ENCODE data around the gene PLEKHH3.
A peak's percentile ranks its signal among the peaks of the same experiment; 100 is the strongest.

The PLEKHH3 gene

DNA sequence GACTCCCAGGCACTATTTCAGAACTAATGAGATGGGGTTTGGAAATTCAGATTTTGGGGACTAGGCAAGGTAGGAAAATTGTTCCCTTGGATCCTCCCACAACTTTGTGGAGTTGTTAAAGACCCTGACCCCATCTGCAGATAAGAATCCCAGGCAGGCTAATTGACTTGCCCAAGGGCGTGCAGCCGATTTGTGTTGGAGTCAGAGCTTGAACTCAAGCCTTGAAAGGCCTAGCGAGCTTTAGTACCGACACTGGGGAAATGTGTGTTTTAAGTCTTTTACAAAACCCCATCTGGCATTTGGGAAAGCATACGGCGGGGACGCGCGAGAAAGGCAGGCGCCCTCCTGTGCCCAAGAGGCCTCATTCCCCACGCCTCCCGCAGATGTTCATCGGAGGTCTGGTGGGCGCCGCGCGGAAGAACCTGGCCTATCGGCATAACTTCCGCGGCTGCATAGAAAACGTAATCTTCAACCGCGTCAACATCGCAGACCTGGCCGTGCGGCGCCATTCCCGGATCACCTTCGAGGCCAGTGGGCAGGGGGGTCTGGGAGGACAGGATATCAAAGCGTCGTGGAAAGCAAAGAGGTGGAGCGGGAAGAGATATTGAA lies 9.8 kb upstream of the PLEKHH3 start:
- no peak for DNase-seq

DNA sequence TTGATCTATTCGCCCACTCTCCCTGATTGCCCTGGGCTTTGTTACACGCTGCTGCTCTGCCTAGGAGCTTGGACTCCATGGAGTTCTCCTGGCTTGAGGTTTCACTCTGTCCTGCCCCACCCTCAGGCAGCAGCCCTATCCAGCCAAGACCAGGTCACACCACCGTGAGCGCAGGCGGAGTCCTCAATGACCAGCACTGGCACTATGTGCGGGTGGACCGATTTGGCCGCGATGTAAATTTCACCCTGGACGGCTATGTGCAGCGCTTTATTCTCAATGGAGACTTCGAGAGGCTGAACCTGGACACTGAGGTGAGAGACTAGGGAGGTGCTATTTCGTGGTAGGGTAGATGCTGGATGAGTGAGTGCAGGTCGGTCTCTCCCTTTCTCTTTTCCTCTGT lies 9.0 kb upstream of the PLEKHH3 start:
- no peak for DNase-seq

DNA sequence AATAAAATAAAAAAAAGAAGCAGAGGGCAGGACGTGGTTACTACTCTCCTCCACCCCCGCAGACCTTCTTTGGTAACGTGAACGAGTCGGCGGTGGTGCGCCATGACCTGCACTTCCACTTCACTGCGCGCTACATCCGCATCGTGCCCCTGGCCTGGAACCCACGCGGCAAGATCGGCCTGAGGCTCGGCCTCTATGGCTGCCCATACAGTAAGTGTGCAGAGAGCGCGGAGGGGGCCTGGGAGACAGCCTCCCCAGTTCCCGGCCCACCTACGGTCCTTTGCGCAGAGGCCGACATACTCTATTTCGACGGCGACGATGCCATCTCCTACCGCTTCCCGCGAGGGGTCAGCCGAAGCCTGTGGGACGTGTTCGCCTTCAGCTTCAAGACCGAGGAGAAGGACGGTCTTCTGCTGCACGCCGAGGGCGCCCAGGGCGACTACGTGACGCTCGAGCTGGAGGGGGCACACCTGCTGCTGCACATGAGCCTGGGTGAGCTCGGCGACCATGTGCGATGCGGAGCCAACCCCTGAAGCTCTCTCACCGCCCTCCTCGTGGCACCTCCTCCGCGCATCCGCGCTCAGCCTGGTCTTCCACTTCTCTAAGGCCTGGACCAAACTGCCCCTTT lies 8.2 kb upstream of the PLEKHH3 start:
- no peak for DNase-seq

DNA sequence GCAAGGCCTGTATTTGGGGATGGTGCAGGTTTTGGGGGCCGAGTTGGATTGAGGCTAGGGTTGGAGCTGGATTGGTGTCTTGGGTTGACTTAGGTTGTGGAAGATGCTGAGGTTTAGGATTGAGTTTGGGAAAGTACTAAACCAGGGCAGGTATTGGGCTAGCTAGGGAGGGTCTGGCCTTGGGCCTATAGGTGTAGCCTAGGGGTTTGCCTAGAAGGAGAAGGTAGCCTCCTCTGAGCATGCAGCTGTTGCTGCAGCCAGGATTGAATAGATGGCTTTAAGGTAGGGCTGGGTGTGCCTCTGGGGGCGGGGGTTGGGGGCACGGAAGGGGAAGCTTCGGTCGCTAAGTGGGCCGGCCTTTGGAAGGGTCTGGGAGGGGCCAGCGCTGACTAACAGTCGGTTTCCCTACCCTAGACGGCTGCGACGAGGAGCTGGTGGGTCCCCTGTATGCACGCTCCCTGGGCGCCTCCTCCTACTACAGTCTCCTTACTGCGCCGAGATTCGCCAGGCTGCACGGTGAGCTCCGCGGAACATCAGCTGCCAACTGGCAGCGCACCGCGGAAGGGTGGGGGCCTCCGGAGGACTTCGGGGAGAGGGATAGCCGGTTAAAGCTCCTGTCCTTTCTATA lies 6.7 kb upstream of the PLEKHH3 start:
- peak; percentile 43 for DNase-seq

DNA sequence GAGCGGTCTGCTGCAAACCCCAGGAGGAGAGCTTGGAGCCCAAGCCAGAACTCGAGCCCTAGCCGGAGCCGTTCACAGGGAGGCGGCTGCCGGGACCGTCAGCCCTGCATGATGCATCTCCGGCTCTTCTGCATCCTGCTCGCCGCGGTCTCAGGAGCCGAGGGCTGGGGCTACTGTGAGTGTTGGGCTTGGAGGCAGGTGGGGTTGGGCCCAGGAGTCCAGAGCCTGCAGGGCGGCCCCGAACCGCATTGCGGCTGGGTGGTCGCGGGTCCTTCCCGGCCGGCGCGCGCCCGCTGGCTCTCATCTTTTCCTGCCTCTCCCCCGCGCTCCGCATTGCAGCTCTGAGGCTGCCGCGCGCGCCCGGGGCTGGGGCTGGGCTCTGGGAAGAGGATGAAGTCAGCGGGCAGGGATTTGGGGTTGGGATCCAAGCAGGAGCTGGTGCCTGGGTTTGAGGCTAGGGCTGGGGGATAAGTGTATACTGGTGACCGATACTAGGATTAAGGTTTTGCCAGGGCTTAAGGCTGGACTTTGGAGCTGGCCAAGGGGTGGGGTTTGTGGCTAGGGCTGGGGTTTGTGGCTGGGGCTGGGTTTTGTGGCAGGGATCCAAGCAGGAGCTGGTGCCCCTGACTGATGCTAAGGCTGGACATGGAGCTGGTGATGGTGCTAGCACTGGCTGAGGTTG lies 6.1 kb upstream of the PLEKHH3 start:
- DNase-seq: peak; percentile 48

DNA sequence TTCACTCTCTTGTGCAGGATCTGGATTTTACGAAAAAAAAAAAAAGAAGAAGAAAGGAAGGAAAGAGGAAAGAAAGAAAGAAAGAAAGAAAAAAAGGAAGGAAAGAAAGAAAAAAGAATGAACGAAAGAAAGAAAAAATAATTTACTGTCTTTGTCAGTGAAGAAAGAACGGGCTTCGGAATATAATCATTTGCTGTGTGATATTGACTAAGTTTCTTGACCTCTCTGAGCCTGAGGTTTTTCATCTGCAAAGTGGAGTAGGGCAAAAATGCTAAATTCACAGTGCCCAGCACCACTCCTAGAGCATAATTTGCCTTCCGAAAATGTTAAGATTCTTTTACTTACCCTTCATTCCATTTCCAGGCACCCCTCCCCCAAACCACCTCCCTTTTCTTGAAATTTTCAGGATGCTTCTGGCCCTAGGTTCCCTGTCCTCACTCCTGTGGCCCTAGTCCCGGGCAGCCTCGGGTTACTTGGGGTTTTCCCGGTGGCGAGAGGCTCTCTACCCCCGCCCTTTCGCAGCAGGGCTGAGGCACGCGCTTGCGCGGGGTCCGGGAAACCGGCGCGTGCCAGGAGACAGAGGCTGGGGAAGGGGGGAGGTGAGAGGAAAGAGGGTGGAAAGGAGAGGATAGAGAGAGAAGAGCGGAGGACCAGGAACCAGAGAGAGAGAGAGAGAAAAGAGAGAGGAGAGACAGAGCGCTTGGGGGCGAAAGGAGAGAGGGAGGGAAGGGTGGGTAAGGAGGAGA lies 5.4 kb upstream of the PLEKHH3 start, which contains the start of gene CNTNAP1:
Gene CNTNAP1 (plus strand): TSS at position 556 of the 746 bp plus-strand sequence. CDS start 299 bp downstream, outside the sequence.
- peak; percentile 57 for DNase-seq

DNA sequence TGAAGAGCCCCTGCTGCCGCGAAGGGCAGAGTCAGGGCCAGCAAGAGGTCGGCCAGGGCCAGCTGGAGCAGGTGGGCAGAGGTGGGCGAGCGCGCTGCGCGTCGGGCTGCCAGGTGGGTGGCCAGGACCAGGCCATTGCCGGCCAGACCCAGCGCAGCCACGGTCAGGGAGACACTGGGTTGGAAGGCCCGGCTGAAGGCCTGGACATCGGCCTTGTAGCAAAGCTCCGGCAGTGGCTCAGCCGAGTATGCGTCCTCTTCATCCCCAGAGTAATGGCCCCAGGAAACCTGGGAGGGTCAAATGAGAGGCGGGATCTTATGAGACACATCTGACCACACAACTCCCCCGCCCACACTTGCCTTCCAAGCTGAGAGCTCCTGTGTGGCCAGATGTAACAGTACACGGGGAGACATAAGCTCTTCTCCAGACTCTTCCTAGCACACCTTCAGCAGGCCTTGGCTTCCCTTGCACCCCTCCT lies 3.6 kb upstream of the PLEKHH3 start:
- DNase-seq: no peak

DNA sequence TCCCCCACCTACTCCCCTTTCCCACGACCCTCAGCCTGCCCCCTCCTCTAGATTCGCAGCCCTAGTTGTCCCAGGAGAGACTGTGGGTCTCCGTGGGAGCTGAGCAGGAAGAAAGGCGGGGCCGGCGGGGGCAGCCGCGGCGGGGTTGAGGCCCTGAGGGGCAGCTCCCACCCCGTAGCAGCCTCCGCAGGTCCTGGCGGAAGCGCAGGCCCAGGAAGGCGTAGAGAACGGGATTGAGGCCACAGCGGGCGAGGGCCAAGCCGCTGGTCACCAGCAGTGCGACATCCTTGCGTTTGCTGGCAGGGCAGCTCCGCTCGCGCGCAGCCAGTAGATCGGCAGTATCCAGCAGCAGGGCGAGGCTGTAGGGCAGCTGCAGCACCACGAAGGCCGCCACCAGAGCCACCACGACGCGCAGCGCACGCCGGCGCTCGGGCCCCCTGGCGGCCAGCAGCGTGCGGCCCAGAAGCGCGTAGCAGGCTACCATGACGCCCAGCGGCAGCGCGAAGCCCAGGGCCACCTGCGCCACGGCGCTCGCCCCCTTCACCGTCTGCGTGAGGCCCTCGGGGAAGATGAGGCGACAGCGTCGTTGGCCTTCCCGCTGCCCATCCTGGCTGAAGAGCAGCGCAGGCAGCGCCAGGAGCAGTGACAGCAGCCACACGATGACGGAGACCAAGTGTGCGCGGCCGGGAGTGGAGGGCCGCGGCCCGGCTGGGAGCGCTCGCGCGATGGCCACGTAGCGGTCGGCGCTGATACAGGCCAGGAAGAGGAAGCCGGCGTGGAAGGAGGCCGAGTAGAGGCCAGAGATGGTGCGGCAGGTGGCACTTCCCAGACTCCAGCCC lies 2.9 kb upstream of the PLEKHH3 start:
- peak; percentile 84 for DNase-seq

DNA sequence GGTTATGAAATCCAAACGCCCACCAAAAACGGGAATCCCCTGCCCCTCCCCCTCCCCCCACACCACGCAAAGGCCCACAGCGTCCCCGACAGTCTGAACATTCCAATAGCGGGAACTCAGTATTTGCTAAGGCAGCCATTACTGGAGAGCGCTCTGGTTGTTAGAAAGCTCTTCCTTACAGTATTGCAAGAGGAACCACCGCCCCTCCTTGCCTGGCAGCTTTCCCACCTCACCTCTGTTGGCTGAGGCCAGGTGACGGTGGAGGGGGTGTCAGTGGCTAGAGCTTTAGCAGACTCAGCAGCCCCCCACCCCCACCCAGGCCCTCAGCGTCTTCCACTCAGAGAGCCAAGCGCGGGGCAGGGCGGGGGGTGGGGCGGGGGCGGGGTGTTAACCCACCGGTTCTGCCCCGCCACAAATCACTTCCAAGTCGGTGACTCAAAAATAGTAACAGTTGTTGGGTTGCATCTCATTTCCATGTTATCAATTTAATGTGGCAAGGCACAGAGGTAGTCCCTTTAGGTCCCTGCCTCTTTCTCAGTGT lies 2.2 kb upstream of the PLEKHH3 start:
- DNase-seq: peak; percentile 68

DNA sequence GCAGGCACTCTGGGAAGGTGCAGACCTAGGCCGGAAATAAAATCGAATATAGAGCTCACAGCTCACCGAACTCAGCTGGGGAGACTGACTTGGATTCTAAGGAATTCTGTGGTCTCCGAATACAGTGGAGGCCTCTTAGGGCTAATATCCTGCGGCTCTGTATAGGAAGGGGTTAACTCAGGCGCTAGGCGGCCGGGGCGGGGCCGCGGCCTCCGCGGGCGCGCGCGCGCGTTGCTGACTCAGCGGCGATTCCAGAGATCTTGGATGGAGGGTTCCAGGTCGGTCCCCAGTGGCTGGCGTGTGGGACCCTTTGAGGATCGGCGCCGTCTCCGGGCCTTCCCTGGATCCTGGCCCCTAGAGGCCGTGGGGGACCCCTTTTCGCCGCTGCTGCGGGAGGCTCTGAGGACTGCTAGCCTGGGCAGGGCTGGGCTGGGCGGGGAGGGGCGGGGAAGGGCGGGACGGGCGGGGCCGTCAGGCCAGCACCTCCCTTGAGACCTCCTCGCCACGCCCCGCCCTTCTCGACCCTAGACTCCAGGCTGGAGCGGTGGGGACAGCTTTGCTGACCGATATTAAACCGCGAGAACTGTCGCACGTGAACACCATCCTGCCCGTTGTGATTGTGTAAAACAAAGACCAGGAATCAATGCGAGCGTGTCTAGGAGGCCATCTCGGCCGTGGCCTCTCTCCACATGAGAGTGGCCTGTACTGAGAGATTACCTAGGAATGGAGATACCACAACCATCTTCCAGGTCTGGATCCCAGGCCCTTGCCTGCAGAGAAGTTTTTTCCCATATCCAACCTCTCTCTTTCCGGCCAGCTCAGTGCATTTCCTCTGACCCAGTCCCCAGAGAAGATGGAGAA lies 1.4 kb upstream of the PLEKHH3 start:
- DNase-seq: peak; percentile 78

DNA sequence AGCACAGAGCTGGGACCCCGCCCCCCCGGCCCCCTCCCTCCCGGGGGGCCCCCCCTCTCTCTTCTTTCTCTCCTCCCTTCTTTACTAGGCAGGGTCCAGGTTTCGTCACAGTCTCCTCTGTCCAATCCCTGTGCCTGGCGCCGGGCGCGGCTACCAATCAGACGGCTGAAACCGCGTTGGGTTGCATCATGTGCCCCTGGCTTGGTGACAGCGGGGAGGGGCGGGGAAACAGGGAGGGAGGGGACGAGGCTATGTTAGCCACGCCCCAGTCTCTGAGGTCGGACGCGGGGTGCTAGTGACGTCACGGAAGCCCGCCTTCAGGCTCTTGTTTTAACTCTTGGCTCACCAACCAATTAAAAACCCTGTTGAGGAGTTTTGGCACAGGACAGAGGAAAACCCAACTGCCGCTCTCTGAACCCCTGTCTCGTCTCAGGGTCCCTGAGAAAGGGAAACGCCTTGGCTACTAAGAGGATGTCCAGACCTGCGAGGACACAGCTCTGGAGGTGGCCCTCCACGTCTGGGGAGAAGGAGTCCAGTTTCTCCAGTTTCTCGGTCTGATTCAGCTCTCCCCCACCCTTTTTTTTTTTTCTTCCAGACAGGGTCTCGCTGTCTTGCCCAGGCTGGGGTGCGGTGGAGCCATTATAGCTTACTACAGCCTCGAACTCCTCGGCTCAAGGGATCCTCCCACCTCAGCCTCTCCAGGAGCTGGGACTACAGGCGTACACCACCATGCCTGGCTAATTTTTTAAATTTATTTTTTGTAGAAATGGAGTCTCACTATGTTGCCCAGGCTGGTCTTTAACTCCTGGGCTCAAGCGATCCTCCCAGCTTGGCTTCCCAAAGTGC lies 441 bp upstream of the PLEKHH3 start:
- DNase-seq: peak; percentile 99

DNA sequence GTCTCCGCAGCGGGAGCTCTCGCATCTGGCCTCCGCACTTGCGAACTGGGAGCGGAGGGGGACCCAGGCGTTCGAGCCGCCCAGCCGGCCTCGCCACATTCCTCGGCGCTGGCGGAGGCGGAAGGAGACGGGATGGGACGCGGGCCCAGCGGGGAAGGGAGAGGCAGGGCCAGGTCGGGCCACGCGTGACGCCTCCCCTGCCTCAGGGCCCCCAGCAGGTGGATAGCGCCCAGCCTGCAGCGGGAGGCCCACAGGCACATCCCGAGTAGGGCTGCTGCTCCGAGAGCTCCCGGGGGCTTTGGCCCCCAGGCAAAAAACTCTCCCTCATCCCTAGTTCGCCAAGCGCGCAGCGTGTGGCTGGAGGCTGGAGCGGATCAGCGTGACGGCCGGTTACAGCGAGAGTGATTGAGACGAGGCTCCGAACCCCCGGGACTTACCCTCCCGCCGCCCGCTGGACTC lies 800 bp downstream of the PLEKHH3 start:
- no peak for DNase-seq

DNA sequence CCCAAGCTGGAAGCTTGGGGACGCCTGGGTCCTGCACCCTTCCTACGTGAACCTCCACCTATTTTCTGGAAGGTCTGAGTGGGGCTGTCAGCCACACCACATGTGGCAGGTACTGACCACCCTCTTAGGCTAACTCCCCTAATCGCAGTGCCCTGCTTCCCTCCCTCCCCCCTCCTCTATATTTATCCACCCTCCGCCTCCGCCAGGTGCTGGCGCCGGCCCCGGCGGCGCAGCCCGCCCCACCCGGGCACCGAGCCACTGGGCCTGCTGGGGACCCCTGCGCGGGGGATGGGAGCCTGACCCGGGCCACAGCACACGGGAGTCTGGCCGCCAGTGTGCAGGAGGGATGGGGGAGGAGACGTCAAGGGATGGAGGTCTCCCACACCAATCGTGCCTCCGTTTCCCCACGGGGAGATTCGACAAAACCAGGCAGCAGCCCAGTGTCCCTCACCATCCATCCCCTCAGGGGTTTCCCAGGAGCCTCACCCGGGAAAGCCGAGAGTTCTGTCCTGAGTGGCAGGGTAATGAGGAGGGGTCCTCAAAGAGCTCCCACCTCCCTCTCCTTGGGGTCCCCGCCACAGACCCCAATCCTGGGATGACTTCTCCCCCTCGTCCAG lies 1.3 kb downstream of the PLEKHH3 start:
- DNase-seq: no peak

DNA sequence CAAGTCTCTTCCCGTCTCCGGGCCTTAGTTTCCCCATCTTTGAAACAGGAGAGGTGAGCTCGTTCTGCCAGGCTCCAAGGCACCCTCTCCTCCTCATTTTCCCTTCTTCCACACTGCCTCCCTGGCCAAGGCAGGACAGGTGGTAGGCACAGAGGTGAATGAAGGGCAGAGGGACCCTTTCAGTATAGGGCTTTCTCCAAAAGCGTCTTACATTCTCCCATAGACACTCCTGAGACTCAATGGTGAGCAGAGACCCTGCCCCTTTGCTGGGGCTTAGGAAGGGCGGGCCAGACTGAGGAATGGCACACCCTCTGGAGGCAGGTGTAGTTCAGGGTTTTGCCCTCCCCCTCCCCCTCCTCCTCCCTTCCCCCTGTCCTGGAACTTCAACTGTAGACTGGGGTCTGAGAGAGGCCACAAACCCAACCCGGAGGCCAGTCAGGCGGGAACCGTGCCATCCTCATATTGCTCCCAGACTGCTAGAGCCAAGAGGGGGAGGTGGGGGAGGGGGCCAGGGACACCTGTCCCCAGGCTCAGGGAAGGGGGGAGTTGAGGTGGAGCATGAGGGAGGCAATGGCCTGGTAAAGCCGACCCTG lies 1.9 kb downstream of the PLEKHH3 start:
- DNase-seq: no peak

DNA sequence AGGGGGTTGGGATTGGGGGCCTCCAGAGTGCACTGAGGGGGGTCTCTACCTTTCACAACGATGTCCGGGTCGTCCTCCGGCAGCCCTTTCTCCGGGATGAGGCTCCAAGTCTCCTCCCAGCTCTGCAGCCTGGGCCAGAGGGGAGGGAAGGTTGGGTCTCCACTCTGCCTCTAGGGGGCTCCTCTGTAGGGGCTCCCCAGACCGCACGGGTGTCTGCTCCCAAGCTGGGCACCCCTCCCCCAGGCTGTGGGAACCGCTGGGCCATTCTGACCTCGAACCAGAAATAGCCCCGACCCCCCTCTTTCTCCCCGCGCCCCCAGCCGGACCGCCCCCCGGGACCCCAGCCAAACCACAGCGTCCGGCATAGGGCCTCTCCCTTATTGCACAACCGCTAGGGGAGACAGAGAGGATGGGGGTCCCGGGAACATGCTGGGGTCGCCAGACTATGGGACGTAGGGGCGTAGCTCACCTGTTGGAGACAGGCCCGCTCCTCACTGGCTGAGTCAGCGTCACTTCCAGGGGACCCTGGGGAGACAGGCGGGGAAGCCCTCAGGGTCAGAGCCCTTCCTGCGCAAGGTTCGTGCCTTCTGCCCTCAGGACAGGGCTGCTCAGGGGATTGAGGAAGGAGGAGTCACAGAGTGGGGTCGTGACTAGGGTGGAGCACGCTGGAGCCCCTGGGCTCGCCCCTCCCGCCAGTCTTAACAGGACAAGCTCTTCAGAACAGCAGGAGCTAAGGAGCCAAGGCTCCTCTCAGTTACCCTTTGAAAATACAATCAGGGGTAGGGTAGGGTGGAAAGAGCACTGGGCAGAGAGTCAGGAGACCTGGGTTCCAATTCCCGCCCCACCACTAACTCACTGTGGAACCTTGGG lies 2.7 kb downstream of the PLEKHH3 start:
- DNase-seq: peak; percentile 43

DNA sequence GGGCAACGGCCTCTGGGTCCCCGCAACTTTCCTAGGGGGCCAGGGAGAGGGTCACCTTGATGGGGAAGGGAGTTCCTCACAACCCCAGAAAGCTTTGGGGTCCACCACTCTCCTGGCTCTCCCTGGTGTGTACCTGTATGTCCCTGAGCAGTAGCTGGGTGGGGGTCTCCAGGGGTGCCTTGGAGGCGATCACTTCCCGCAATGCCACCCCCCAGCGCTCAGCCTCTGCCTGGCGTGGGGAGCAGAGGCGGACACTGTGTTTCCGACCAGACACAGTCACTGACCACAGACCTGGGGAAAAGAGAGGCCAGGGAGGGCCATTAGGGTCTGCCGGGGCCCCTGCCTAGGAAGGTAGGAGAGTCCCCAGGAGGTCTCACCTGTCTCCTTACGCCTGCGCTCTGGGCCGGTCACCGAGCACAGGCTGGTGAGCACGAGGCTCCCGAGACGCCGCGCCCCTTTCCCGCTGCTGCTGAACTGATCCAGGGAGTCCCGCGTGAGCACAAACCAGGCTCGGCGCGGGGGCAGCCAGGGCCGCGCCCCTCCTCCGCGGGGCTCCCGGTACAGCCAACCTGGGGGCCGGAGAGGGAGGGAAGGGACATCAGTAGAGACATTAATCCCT lies 3.4 kb downstream of the PLEKHH3 start:
- DNase-seq: no peak

DNA sequence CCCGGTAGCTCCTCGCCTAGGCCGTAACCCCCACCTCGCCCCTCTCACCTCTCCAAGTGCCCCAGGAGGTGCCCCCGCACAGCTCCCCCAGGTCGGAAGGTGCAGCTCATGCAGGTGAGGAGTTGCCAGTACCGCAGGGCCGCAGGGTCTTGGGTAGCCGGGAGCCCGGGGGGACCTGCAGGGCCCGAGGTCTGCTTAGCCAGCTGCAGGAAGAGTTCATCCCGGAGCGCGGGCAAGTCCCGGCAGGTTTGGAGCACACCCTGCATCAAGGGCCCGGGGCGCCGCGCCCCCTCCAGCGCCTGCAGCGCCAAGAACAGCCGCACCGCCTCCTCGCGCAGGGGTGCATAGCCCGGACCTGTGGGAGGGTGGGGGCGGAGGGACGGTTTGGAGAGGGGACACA lies 4.8 kb downstream of the PLEKHH3 start:
- DNase-seq: no peak

All from activated CD4-positive, alpha-beta T cell treated with anti-CD3 and anti-CD28 coated beads, Interleukin-10, Interleukin-2, amounts not matched to agents 100 ng/mL and 50 ng/mL, durations not matched to agents 16 hours and 8 hours (primary cell).